HL-60/S4 (cell line): ENCODE measurements around the gene COA1.
"Not testable (repeated sequence)": the region's sequence is repeated elsewhere in the genome, so short reads cannot be mapped to it uniquely, and the experiment has no call there.

Source experiments
- in situ Hi-C: fragments of 300-500 bp; cut with MboI; formaldehyde crosslinking; loops from 2 replicates; pipeline ENCODE4 v1.14.3; 2022; ENCODE audit warnings: low sequenced_read_pairs

Gene COA1

GRCh38 chr7:43602256-43602655 lies 127.1 kb downstream of the COA1 start:
- in situ Hi-C loops: no loop called here

- in situ Hi-C loops: no loop called here
Observed at GRCh38 chr7:43600056-43600455, 129.3 kb downstream of the COA1 start.

GRCh38 chr7:43596426-43596825 lies 132.9 kb downstream of the COA1 start:
- in situ Hi-C loops: not testable (repeated sequence)

- in situ Hi-C loops: no loop called here
Observed at GRCh38 chr7:43594020-43594419, 135.3 kb downstream of the COA1 start.

GRCh38 chr7:43593010-43593409 lies 136.3 kb downstream of the COA1 start:
- in situ Hi-C loops: no loop called here

- in situ Hi-C loops: no loop called here
Observed at GRCh38 chr7:43592326-43592725, 137.0 kb downstream of the COA1 start.

GRCh38 chr7:43591558-43592180 lies 137.7 kb downstream of the COA1 start:
- in situ Hi-C loops: no loop called here

- in situ Hi-C loops: no loop called here
Observed at GRCh38 chr7:43590862-43591557, 138.3 kb downstream of the COA1 start.

- in situ Hi-C loops: loop anchor here (10.0 kb wide), 1 partner anchor 105 kb away; no protein-coding TSS in a partner anchor
Observed at GRCh38 chr7:43589728-43590127, 139.6 kb downstream of the COA1 start.
